ENCODE data around the gene PPP1R3F.

GRCh38 chrX:49232525-49232924, 37.1 kb upstream of the PPP1R3F start:
- TF ChIP-seq MIER1 (IDR thresholded peaks at IDR 0.05; ENCODE audit: low read depth) (no peak), SLC30A9 (CRISPR knock-in tag; IDR thresholded peaks at IDR 0.05) (no peak), ZSCAN32 (CRISPR knock-in tag; IDR thresholded peaks at IDR 0.05) (no peak), ZNF274 (IDR thresholded peaks at IDR 0.05; ENCODE audit: borderline replicate concordance, low read depth, low read length) (no peak), ZBTB17 (CRISPR knock-in tag; IDR thresholded peaks at IDR 0.05) (no peak), TAF15 (IDR thresholded peaks at IDR 0.05; ENCODE audit: low read depth, low read length) (no peak), ZNF449 (CRISPR knock-in tag; IDR thresholded peaks at IDR 0.05) (no peak), NKRF (IDR thresholded peaks at IDR 0.05; ENCODE audit: borderline replicate concordance) (no peak), SIN3A (IDR thresholded peaks at IDR 0.05; ENCODE audit: borderline replicate concordance in 2 of 2, control insufficient read depth in 1 of 2, low read depth in 2 of 2, low read length in 2 of 2) (no peak), EZH2 (IDR thresholded peaks at IDR 0.05; ENCODE audit: borderline replicate concordance, low read depth, low read length) (no peak)
- TF ChIP-seq, protein P1, sequence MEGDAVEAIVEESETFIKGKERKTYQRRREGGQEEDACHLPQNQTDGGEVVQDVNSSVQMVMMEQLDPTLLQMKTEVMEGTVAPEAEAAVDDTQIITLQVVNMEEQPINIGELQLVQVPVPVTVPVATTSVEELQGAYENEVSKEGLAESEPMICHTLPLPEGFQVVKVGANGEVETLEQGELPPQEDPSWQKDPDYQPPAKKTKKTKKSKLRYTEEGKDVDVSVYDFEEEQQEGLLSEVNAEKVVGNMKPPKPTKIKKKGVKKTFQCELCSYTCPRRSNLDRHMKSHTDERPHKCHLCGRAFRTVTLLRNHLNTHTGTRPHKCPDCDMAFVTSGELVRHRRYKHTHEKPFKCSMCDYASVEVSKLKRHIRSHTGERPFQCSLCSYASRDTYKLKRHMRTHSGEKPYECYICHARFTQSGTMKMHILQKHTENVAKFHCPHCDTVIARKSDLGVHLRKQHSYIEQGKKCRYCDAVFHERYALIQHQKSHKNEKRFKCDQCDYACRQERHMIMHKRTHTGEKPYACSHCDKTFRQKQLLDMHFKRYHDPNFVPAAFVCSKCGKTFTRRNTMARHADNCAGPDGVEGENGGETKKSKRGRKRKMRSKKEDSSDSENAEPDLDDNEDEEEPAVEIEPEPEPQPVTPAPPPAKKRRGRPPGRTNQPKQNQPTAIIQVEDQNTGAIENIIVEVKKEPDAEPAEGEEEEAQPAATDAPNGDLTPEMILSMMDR (IDR thresholded peaks at IDR 0.05 in 2 of 3, conservative IDR thresholded peaks at IDR 0.05 in 1 of 3; ENCODE audit: insufficient read depth in 2 of 3, low read depth in 1 of 3, low read length in 3 of 3), result no peak

Measured in K562 (cell line).